ENCODE data around the gene IL1RL2.

DNA sequence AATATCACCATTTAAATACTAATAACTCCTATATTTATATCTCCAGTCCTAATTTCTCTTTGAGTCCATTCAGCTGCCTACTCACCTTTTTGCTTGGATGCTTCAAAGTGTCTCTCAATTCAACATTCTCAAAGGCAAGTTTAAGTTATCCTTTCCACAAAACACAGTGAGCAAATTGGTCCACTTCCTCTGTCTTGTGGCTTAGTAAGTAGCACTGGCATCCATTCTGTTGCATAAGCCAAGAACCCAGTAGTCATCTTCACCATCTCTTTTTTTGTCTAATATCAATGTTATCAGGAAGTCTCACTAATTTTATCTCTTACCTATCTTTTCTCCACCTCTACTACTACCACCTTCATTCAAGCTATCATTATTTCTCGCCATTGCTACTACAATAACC lies 97.2 kb downstream of the IL1RL2 start:
- TF ChIP-seq POLR2AphosphoS5 (IDR thresholded peaks at IDR 0.05; ENCODE audit: borderline replicate concordance, low read depth, low read length) (no peak), EZH2 (IDR thresholded peaks at IDR 0.05) (no peak)
